GM10847 (cell line): ENCODE data around the gene CAGE1.

Experiments used
- POLR2A ChIP-seq: IDR thresholded peaks from 2 replicates; pipeline ENCODE4 v1.6.1; 2011; ENCODE audit not compliant: insufficient read length; ENCODE audit errors: extremely low read depth

The CAGE1 gene

GRCh38 chr6:7389451-7390225, at the start of gene CAGE1, which contains the start of gene RIOK1:
Gene CAGE1 (minus strand): TSS chr6:7389742. CDS start chr6:7387173, 2,569 bp downstream.
Gene RIOK1 (plus strand): TSS chr6:7389808. CDS start chr6:7390003, 195 bp downstream.
- TF ChIP-seq POLR2A: peak; percentile 95

GRCh38 chr6:7439228-7439627, 49.7 kb upstream of the CAGE1 start:
- no peak for TF ChIP-seq POLR2A

GRCh38 chr6:7438011-7438410, 48.5 kb upstream of the CAGE1 start:
- TF ChIP-seq POLR2A: no peak

- no peak for TF ChIP-seq POLR2A
These were observed 45.1 kb upstream of the CAGE1 start for GRCh38 chr6:7434672-7435071.

- no peak for TF ChIP-seq POLR2A
These were observed 43.6 kb upstream of the CAGE1 start for GRCh38 chr6:7433121-7433617.

- no peak for TF ChIP-seq POLR2A
These were observed 43.0 kb upstream of the CAGE1 start for GRCh38 chr6:7432391-7433120.

GRCh38 chr6:7431674-7432390, 42.3 kb upstream of the CAGE1 start:
- no peak for TF ChIP-seq POLR2A

- no peak for TF ChIP-seq POLR2A
These were observed 41.8 kb upstream of the CAGE1 start for GRCh38 chr6:7431313-7431673.

- TF ChIP-seq POLR2A: no peak
These were observed 37.1 kb upstream of the CAGE1 start for GRCh38 chr6:7426447-7427169.

- TF ChIP-seq POLR2A: no peak
These were observed 36.3 kb upstream of the CAGE1 start for GRCh38 chr6:7425808-7426190.

- no peak for TF ChIP-seq POLR2A
These were observed 35.6 kb upstream of the CAGE1 start for GRCh38 chr6:7424967-7425807.

GRCh38 chr6:7424058-7424457, 34.5 kb upstream of the CAGE1 start:
- no peak for TF ChIP-seq POLR2A

GRCh38 chr6:7421066-7421465, 31.5 kb upstream of the CAGE1 start:
- no peak for TF ChIP-seq POLR2A

GRCh38 chr6:7419065-7419464, 29.5 kb upstream of the CAGE1 start:
- TF ChIP-seq POLR2A: no peak
